GM18502 (cell line): ENCODE results near the gene LHFPL6.

Experiments
- ATAC-seq: cut with Tn5 transposase; IDR thresholded peaks from one replicate; pipeline ENCODE4 v1.9.1; 2021; ENCODE audit warnings: mild to moderate bottlenecking; ENCODE audit not compliant: unreplicated experiment, poor library complexity

The LHFPL6 gene

DNA sequence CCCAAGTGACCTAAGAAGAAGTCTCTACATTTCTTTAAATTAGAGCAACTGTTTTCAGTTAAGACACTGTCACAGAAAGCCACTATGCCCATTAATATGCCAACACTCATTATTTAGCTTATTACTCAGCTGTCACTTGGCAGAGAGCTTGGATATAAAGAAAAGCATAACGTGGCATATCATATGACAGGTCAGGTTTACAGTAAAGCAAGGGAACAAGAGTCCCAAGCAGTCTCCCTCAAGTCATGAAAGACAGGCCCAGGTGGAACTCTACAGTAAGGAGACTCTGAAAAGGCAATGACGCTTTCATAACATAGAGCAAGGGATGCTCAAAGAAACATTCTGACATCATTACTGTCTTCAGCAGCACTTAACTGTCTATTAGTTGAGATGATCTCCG is 6.3 kb downstream of the LHFPL6 start:
- no peak for ATAC-seq

DNA sequence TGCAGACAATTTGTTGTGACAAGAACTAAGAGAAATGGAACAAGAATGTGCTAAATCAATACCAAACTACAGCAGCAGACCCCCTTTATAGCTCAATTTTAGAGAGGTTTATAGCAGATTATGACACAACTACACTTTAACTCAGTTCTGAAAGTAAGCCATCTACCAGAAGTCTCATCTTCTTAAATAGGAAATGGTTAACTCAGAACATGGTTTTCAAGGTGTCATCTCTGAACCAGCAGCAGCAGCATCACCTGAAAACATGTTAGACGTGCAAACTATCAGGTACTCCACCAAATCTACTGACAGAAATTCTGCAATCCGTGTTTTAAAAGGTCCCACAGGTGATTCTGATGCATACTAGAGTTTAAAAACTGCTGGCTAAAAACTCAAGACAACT is 6.8 kb downstream of the LHFPL6 start:
- no peak for ATAC-seq

DNA sequence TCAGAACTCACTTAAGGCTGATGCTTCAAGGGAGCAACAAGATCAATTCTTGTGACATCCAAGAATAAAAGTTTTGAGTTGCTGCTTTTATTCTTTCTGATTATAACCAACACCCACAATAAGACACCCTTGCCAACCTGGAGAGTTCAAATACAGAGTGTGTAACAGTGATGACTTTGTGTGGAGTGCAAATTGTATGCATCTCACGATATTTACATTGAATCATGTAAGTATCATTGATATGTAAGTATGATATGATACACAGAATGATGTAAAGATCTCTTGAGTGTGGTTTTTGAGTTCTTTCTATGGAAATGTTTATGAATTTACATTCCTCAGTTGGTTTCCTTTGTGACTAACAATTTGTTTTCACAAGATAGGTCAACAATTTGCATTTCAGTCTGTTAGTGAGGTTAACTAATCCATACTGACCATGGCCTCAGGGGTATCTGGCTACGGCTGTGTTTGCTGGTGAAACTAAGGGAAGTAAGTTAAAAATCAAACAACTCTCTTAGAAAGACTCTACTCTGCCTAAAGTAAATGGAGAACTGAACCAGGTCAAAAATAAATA is 12.4 kb downstream of the LHFPL6 start:
- ATAC-seq, result no peak

DNA sequence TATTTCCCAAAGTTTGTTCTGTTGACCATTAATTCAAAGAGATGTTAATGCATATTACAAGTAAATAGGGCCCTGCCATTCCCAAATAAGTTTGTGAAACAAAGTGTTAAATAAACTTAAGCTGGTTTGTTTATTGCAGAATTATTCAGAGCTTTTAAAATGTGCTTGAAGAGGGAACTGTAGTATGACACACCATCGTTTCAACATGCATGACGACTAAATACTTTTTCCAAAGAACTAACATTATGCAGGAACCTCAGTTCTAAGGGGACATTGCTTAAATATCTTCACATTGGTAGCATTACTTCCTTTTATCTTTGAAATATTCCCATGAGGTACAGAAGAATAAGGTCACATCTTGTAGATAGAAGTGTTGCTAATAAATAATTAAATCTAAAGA is 14.6 kb downstream of the LHFPL6 start:
- ATAC-seq, result no peak

DNA sequence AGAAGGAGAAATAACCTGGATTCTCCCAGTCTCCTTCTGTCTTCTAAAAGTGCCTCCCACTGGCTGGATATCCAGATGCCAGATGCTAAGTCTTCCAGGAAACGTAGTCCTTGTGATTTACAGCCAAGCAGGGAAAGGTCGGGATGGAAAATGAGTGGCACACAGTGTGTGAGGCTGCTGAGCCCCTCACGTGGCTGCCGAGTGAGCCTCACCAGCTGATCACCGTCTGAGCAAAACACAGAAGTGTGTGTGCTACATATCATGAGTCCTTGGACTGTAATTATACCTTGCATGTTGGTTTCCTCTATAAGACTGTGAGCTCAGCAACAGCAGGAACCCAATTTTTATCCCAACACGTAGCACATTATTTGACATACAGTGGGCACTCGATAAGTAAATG is 15.1 kb downstream of the LHFPL6 start:
- ATAC-seq, result no peak

DNA sequence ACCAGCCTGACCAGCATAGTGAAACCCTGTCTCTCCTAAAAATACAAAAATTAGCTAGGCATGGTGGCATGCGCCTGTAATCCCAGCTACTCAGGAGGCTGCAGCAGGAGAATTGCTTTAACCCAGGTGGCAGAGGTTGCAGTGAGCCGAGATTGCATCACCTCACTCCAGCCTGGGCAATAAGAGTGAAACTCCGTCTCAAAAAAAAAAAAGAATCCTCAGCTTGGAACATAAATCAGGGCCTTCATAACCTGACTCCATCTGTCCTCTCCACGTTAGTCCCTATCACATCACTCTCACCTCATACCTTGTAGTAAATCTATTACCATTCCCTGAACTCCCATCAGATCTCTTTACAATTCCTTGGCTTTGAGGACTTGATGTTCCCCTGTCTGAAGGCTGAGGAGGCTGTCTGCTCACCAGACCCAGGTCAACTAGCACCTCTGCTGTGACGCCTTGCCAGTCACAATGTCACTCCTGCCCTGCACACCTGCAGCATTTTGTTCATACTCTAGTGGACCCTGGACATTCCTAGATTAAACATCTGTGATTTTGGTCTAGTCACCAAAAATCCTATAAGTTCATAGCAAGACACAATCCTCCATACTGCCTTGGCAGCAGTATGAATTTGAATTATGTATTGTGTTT is 15.9 kb downstream of the LHFPL6 start:
- no peak for ATAC-seq

DNA sequence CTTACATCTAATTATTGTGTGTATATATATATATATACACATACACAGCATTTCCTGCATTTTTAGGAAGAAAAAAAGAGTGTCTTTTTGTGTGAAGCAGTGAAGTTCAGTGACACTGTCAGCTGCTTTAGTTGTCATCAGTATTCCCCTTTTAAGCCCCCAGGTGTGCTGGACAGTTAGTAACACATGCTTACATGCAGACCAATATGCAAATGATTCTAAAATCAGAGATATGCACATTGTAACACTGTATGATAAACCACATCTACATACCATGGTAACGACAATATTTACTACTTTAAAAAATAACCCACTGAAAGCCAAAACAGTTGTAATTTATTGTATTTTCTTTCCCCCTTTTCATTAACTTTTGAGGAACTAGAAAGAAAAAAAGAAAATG is 16.8 kb downstream of the LHFPL6 start:
- ATAC-seq, result no peak

DNA sequence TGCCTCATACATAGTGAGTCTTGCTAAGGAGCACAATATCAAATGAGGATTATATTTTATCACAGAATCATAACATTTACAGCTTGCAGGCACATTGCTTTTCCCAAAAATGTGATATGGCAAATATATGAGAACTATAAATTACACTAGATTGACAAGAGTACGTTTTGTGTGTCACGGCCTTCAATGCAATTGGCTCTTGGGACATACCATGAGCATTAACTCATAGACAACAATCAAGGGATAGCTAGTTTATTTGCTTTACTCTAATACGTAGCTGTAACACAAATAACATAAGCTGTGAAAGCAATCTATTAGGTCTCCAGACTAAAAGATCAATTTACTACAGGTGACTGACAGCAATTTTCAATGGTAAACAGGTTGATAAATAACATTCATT is 17.8 kb downstream of the LHFPL6 start:
- no peak for ATAC-seq

DNA sequence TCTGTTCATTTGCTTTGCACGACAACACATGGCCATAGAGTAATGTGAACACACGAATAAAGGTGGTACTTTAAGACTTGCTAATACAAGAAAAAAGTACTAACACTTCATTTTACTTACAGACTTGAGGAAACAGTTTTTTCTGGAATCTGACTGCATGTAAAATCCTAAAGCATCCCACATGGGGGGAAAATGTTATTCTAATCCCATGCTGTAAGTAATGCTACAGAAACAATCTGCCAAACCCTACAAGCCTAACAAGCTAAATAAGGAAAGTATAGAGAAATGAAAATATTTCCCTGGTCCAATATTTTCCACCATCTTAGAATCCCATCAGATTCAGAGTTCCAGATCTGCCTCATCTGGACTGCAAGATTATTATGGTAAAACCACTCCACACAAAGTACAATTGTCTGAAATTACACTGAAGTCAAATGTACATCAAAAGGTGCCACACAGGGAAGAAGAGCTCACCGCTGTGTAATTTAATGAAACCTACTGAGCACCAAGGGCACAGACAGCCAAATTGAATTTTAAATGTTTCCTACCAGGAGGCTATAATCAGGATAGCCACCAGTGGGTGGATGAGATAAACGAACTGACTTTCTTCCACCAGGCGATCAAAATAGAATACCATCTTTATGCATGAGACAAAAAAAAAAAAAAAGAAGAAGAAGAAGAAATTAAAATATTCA is 22.0 kb downstream of the LHFPL6 start:
- no peak for ATAC-seq

DNA sequence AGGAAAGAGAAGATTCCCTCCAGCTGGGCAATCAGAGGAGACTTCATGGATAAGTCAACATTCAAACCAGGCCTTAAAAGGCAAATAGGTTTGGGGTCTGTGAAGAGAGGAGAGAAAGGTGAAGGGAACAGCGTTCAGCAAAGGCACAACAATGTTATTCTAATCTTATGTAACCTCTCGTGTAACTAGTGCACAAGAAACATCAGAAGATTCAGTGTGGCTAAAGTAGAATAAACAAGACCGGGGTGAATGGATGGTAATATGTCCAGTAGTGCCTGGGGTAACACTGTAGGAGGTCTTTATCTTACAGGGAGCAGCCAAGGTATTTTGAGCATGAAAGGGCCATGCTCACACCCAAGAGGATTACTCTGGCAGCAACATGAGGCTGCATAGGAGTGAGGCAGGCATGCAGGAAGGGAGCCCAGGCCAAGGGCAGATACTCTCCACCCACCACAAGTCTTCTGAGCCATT is 24.1 kb downstream of the LHFPL6 start:
- no peak for ATAC-seq

DNA sequence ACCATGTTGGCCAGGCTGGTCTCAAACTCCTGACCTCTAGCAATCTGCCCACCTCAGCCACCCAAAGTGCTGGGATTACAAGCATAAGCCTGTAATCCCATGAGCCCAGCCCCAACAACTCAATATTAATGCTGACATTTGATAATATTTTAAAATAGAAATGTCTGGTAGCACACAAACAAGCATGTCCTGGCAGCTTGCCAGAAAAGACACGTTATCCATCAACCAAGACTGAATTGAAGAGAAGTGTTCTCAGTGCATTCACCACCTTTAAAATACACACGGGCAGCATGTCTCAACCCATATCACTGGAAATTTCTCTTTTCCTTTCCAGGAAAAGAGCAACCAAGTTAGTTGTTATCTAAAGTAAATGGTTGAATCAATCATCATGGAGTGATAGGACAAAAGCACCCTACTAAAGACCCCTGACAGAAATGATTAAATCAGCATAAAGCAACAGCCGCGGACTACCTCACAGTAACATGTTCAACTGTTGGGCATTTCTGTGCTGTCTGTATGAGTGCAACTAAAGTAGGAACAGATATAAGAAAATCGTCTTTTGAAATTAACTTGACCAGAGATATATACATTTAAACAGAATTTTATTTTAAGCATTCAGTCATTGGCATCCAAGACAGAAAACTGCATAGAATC is 25.0 kb downstream of the LHFPL6 start:
- no peak for ATAC-seq

DNA sequence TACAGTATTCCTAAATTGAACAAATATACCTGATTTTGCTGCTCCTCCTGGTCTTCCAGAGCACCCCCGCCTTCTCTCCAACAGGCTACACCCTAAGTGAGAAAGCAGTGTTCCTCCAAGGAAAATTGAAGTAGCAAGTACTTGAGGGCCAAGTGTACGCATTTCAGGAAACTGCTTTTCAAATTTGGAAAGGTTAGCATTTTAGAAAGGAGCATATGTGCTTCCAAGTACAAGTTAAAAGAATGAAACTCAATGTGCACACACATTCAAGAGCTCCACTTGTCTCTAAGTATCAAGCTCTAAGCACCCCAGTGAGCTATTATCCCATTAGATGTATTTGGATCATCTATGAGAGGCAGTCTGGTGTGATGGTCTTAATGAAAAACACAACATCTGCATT is 25.8 kb downstream of the LHFPL6 start:
- no peak for ATAC-seq

DNA sequence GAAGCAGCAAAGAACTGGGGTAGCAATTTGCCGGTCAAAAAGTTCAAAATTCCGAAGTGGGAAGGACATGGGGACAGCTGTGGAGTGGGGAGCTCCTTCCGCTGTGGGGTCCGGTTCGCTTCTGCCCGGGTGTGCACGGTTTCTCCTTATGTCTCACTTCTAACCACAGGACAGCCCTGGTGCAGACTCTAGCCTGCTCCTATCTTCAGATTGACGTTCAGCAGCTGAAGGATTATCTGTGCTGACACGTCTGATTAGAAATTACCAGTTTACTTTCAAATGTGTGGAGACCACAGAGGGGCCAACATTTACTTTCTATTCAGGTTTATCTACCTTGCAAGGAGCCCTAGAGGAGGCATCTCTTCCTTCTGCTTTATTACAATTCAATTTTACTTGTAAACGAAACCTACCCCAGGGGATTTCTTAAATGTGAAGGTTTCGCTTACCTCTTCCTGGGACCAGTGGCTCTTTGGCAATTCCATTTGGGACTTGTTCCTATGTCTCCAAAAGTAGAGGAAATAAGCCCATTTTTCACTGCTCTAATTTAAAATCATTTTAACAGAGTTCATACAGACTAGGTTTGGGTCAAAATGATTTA is 27.3 kb downstream of the LHFPL6 start:
- no peak for ATAC-seq

DNA sequence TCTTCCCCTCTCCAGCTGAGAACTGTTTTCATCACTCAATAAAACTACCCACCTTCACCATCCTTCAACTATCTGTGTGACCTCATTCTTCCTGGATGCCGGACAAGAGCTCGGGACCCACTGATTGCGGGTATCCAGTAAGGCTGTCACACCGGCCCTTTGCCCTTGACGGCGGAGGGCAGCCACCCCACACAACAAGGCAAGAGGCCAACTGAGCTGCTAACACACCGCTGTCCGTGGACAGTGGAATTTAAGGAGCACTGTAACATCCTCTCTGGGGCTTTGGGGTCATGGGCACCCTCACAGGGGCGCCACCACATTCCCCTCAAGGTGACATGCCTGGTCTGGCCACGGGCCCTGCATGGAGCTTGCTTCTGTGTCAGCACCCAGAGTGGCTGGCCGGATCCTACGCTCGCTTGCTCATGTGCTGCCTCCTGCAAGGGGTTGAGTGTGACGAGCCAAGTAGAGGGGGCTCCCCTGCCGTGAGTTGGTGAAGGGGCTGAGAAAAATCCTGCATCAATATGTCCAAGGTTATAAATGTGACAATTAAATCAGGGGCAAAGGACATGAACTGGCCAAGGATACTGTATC is 31.4 kb downstream of the LHFPL6 start:
- no peak for ATAC-seq

DNA sequence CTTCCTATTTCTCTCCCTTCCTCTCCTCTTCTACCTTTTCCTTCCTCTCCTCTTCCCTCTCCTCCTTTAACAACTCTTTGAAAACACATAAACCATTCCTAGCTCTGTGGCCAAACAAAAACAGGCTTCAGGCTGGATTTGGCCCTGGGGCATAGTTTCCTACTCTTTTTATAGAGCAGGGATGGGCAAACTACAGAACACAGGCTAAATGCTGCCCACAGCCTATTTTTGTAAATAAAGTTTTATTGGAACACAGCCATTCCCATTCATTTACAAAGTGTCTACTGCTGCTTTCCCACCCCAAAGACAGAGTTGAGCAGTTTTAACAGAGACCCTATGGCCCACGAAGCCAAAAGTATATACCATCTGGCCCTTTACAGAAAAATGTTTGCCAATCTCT is 35.4 kb downstream of the LHFPL6 start:
- ATAC-seq, result no peak

DNA sequence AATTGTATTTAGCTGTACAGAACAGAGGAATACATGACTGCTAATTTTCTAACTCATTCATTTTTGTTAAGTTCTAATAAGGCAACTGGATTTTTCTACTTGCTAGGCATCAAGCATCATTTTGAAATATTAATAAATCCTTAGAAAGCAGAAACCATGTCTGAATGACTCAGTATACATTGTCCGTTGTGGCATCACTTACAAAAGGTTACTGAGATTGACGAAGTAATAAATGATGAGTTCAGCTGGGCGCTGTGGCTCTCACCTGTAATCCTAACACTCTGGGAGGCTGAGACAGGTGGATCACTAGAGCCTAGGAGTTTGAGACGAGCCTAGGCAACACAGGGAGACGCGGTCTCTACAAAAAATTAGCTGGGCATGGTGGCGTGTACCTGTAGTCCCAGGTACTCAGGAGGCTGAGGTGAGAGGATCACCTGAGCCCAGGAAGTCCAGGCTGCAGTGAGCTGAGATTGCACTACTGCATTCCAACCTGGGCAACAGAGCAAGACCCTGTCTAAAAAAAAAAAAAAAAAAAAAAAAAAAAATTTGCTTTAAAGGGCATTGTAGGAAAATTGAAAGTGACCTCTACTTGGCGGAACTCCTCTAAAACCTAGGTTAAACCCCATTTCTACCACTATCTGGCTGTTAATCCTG is 36.6 kb downstream of the LHFPL6 start:
- no peak for ATAC-seq

DNA sequence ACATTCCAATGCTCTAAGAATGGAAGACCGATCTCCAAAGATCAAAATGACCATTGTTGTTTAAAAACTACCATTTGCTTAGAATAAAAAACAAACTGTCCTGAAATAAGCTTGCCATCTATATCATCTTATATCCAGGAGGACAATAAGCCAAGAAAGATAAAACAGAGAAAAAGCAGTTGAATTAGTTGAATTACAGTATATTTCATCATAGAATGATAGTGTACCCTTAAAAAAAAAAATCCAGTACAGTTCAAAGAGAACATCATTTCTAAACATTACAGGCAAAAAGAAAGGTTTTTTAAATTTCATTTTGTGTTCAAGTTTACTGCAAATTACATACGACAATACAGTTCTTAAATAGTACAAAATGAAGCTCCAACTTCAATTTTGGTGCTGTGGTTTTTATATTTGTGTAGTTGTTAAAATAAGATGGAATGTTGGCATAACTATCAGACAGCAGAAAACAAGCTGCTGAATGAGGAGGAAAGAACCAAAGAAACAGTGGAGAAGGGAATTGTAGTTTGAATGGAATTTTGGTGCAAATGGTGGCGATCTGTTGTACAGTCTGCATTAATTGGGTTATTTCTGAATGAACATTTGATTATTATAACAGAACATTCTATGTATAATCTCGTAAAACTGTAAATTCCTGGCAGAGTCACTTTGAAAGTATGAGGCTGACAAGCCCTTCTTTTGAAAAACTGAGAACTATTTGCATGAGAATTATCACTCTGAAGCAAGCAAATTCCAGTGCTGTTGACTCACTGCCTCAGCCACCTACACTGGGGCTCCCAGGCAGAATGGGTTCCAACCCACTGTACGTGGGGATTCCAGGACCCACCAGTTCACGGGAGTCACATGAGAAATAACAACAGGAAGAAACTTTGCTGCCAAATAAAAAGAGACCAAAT is 37.7 kb downstream of the LHFPL6 start:
- ATAC-seq, result no peak

DNA sequence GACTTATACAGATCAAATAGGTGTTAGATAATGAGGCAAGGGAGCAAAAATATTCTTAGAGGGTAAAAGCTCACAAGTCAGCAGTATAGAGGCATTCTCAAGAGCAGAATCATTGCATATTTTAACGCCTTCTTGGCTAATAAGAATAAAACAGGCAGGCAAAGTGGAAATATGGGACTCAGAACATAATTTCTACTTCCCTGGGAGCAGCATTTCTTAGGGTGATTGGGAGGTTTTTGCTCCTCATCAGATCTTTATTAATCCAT is 39.6 kb downstream of the LHFPL6 start:
- no peak for ATAC-seq

DNA sequence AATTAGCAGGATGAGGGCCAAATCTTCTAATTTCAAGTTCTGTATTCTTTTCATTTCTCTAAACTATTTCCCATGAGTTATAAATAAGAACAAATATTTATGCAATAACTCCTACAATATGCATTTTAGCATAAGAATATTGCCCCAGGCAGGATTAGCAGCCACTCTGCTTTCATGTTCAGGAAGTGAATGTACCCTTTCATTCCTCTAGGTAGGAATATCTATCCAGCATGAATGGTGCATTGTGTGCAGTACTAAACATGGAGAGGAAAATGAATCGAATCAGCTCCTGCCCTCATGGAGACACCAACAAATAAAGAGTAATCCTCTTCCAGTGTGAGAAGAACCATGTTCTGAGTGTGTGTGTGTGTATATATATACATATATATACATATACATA is 41.0 kb downstream of the LHFPL6 start:
- no peak for ATAC-seq
